Fibroblast of mammary gland (primary cell): Measurements from ENCODE around the gene PTF1A.
"Not testable (repeated sequence)": the region's sequence is repeated elsewhere in the genome, so short reads cannot be mapped to it uniquely, and the experiment has no call there.

Experiments
- DNase-seq: peaks from one replicate; pipeline ENCODE4 v3.0.0-alpha.2; 2010; ENCODE audit warnings: low read depth
- H3K4me3 ChIP-seq: 2 replicates; pipeline ENCODE4 v1.5.1; 2011; ENCODE audit warnings: low read depth, mild to moderate bottlenecking, low read length, moderate library complexity; ENCODE audit not compliant: control insufficient read depth
- CTCF ChIP-seq: conservative IDR thresholded peaks from 2 replicates; pipeline ENCODE4 v1.5.1; 2011; ENCODE audit warnings: low read depth, low read length, inconsistent platforms; ENCODE audit not compliant: control insufficient read depth, insufficient read depth

Gene PTF1A

DNA sequence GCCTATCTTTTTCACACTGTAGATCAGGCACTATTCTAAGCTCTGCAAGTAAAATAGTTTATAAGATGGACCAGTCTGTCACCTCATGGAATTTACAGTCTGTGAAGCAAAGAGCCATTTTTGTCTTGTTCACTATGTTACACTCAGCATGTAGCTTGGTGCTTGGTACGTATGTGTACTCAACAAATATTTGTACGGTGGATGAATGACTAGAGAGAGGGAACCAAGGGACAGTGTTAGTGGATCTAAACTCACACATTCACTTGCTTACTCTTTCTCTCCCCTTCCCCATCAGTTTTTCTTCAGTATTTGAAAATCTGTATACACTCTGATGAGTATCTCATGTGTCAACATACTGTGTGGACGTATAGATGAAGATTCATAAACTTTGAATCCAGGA lies 45.9 kb downstream of the PTF1A start:
- H3K4me3 ChIP-seq: no peak overlapping the region
- TF ChIP-seq CTCF: no peak
- no peak for DNase-seq

DNA sequence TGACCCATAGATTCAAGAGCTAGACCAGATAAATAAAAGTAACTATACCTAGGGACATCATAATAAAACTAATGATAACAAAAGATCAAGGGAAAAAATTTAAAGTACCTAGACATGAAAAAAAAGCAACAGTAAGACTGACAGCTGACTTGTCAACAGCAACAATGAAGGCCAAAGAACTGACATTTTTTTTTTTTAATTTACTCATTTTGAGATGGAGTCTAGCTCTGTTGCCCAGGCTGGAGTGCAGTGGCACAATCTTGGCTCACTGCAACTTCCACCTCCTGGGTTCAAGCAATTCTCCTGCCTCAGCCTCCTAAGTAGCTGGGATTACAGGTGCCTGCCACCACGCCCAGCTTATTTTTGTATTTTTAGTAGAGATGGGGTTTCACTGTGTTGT lies 49.7 kb downstream of the PTF1A start:
- H3K4me3 ChIP-seq, DNase-seq: not testable (repeated sequence)
